Lung (tissue), 12 donors: ENCODE results near the gene TUBB4B. TPM values are rescaled to one million over a fixed set of nuclear protein-coding genes. Genes with fewer than 3 reads are reported as not detected.

Experiments
- ATAC-seq: fragments of 200-7000 bp; cut with Tn5 transposase; one replicate; pipeline ENCODE4 v1.9.1; 2020; ENCODE audit warnings: moderate number of reproducible peaks; ENCODE audit not compliant: insufficient read depth, low FRiP score
- DNase-seq, 3 donors: peaks; one replicate each; pipeline ENCODE4 v3.0.0-alpha.2; 2013 to 2017
- H3K27ac ChIP-seq, 2 donors: one replicate each; pipeline ENCODE4 v1.5.1; 2013; ENCODE audit warnings: mild to moderate bottlenecking in 2 of 2, moderate library complexity in 2 of 2, control low read depth in 1 of 2, inconsistent platforms in 1 of 2, low read depth in 1 of 2, low read length in 1 of 2
- H3K27me3 ChIP-seq, 3 donors: one replicate each; pipeline ENCODE4 v1.5.1; 2013; ENCODE audit warnings: low read length in 2 of 3; ENCODE audit not compliant: control insufficient read depth in 3 of 3, insufficient read depth in 3 of 3
- H3K36me3 ChIP-seq, 4 donors: one replicate each; pipeline ENCODE4 v1.5.1; 2013; ENCODE audit warnings: low read length in 4 of 4, mild to moderate bottlenecking in 1 of 4, moderate library complexity in 1 of 4; ENCODE audit not compliant: control insufficient read depth in 4 of 4, insufficient read depth in 4 of 4
- H3K4me1 ChIP-seq, 5 donors: one replicate each; pipeline ENCODE4 v1.5.1; 2013; ENCODE audit warnings: low read length in 5 of 5, mild to moderate bottlenecking in 2 of 5, moderate library complexity in 1 of 5; ENCODE audit not compliant: control insufficient read depth in 5 of 5, insufficient read depth in 5 of 5
- H3K4me3 ChIP-seq: one replicate; pipeline ENCODE4 v1.5.1; 2013; ENCODE audit warnings: mild to moderate bottlenecking, control low read depth, moderate library complexity
- H3K9ac ChIP-seq, 2 donors: one replicate each; pipeline ENCODE4 v1.5.1; 2013; ENCODE audit warnings: low read length in 2 of 2, control low read depth in 1 of 2; ENCODE audit not compliant: insufficient read depth in 1 of 2
- H3K9me3 ChIP-seq, 4 donors: one replicate each; pipeline ENCODE4 v1.5.1; 2013; ENCODE audit warnings: low read length in 3 of 4, mild to moderate bottlenecking in 1 of 4, moderate library complexity in 1 of 4; ENCODE audit not compliant: control insufficient read depth in 4 of 4, insufficient read depth in 3 of 4
- CTCF ChIP-seq: IDR thresholded peaks from 2 replicates; pipeline ENCODE4 v1.5.1; 2012; ENCODE audit warnings: mild to moderate bottlenecking; ENCODE audit errors: control extremely low read depth, extremely low read depth
- WGBS, 2 donors: extraction: QIAGEN DNeasy Blood & Tissue Kit; methylation state at CpG; one replicate each; pipeline ENCODE4 v1.1.7; 2013; 5-methylcytosine and 5-hydroxymethylcytosine counted together
- polyA plus RNA-seq, 2 donors: library from polyadenylated mRNA; stranded (reverse); fragments of 200-250 nt; gene quantifications; one replicate each; pipeline ENCODE4 v1.2.1, GENCODE V29; 2013
- total RNA-seq, 2 donors: library from RNA; depleted of rRNA in 1 of 2; stranded (reverse); fragments of >200 nt in 1 of 2; gene quantifications; one replicate each; pipeline ENCODE4 v1.2.1, GENCODE V29; 2014 to 2021
- donor health status: control.
- donor health status: control.
- donor health status: Bipolar disorder and iron deficiency.
- donor health status: healthy.
- donor health status: DM: yes; HTN: yes; CAD: no.

The TUBB4B gene
- total and polyA plus RNA-seq, 4 donors, result 163 to 505 (median 332) TPM

GRCh38 chr9:137202966-137203365, 38.1 kb upstream of the TUBB4B start:
- peaks cover 12 to 43% (median 28%) of the 10 kb centered on the region in 5 donors for H3K4me1 ChIP-seq
- DNase-seq, result no peak

GRCh38 chr9:137204731-137205125, 36.4 kb upstream of the TUBB4B start:
- peak overlapping the region; percentile 33 to 65 for H3K9ac ChIP-seq
- peak overlapping the region; percentile 75 to 87 for H3K27ac ChIP-seq
- H3K4me3 ChIP-seq, result peak overlapping the region; percentile 95
- DNase-seq (no peak), ATAC-seq (no peak)
- no peaks in the 10 kb centered on the region for H3K27me3 ChIP-seq
- 11 to 18% methylated on average over 21 of the region's 21 CpGs for WGBS, 2 donors
- peaks cover 3 to 30% (median 28%) of the 10 kb centered on the region in 5 donors for H3K4me1 ChIP-seq
- TF ChIP-seq CTCF, result no peak
- peaks cover 0 to 2% (median 0%) of the 10 kb centered on the region in 4 donors for H3K9me3 ChIP-seq
- peaks cover 0 to 14% (median 8%) of the 10 kb centered on the region in 4 donors for H3K36me3 ChIP-seq

More at GRCh38 chr9:137202966-137203365, 38.1 kb upstream of the TUBB4B start:
- H3K9ac ChIP-seq, result no peak overlapping the region
- H3K9me3 ChIP-seq, result peaks cover 0 to 2% (median 0%) of the 10 kb centered on the region in 4 donors
- WGBS, 2 donors, result 85 to 91% methylated on average over 8 of the region's 8 CpGs
- H3K27me3 ChIP-seq, result no peaks in the 10 kb centered on the region
- H3K36me3 ChIP-seq, result peaks cover 0 to 8% (median 5%) of the 10 kb centered on the region in 4 donors
- no peak overlapping the region for H3K4me3 ChIP-seq
- no peak for ATAC-seq
- TF ChIP-seq CTCF, result no peak
- no peak overlapping the region for H3K27ac ChIP-seq

GRCh38 chr9:137205126-137206069, 35.7 kb upstream of the TUBB4B start, which contains the start of the genes NDOR1 and TMEM203:
NDOR1 (plus strand) TSS chr9:137205700; CDS start chr9:137205778, 78 bp downstream.
TMEM203 (minus strand) TSS chr9:137205648; CDS start chr9:137205414, 234 bp downstream.
- H3K9me3 ChIP-seq, result peaks cover 0 to 2% (median 0%) of the 10 kb centered on the region in 4 donors
- 0 to 1% methylated on average over 77 to 98 of the region's 98 CpGs for WGBS, 2 donors
- peaks cover 0 to 14% (median 8%) of the 10 kb centered on the region in 4 donors for H3K36me3 ChIP-seq
- H3K4me1 ChIP-seq, result peaks cover 3 to 30% (median 28%) of the 10 kb centered on the region in 5 donors
- H3K27me3 ChIP-seq, result no peaks in the 10 kb centered on the region
- H3K9ac ChIP-seq, result peak within 1 kb of the TSS; percentile 33 to 65
- DNase-seq (peak; percentile 91 to 93 (median 91)), ATAC-seq (peak; percentile 63)
- peak within 1 kb of the TSS; percentile 95 for H3K4me3 ChIP-seq
- H3K27ac ChIP-seq, result peak within 1 kb of the TSS; percentile 75 to 87
- no peak for TF ChIP-seq CTCF
